ENCODE measurements around the gene CAMK2D.
"Not testable (repeated sequence)": the region's sequence is repeated elsewhere in the genome, so short reads cannot be mapped to it uniquely, and the experiment has no call there.

The CAMK2D gene

DNA sequence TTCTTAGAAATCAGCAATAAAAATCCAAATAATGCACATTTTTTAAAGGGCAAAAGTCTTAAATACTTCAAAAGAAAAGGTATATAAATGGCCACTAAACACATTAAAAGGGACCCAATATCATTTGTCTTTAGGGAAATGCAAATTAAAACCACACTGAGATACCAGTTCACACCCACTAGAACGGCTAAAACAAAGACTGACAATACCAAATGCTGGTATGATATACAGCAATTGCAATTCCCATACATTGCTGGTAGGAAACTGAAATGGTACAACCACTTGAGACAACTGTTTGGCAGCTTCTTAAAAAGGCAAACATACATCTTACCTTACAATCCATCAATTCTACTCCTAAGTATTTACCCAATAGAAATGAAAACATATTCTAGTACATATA is 33.7 kb downstream of the CAMK2D start:
- Histone ChIP-seq H3K9ac (ENCODE audit: low read depth, low read length) (no peak overlapping the region), H3K4me2 (ENCODE audit: low read length) (no peak overlapping the region), H3K4me1 (ENCODE audit: control insufficient read depth, insufficient read depth, low read length) (no peaks in the 10 kb centered on the region), H3K36me3 (ENCODE audit: insufficient read depth, low read length) (no peaks in the 10 kb centered on the region), H3K27me3 (ENCODE audit: control insufficient read depth, insufficient read depth, low read length) (no peaks in the 10 kb centered on the region), H3K4me3 (ENCODE audit: low read length) (no peak overlapping the region), H3K9me3 (replicated peaks; ENCODE audit: low read length) (no peaks in the 10 kb centered on the region)

DNA sequence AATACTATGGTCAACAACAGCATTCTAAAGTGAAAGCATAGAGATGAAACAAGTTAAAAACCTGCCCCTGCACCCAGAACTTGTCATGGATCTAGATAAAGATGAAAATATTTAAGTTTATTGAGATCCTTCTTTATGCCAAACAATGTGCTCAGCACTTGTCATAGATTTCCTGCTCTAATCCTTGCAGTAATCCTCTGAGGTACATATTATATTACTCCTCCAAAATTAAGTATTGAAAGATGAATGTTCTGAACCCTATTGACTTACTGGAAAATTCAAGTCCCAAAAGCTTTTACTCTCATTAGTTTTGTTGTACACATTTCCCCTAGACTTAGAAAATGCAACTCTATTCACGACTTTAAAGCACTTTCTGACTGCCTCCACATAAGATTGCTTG is 35.6 kb downstream of the CAMK2D start:
- no peak overlapping the region for H3K9ac ChIP-seq (ENCODE audit: low read depth, low read length)
- no peak overlapping the region for H3K4me3 ChIP-seq (ENCODE audit: low read length)
- no peaks in the 10 kb centered on the region for H3K27me3 ChIP-seq (ENCODE audit: control insufficient read depth, insufficient read depth, low read length)
- H3K4me1 ChIP-seq (ENCODE audit: control insufficient read depth, insufficient read depth, low read length) = no peaks in the 10 kb centered on the region
- no peaks in the 10 kb centered on the region for H3K36me3 ChIP-seq (ENCODE audit: insufficient read depth, low read length)
- H3K9me3 ChIP-seq (replicated peaks; ENCODE audit: low read length) = no peaks in the 10 kb centered on the region
- no peak overlapping the region for H3K4me2 ChIP-seq (ENCODE audit: low read length)

DNA sequence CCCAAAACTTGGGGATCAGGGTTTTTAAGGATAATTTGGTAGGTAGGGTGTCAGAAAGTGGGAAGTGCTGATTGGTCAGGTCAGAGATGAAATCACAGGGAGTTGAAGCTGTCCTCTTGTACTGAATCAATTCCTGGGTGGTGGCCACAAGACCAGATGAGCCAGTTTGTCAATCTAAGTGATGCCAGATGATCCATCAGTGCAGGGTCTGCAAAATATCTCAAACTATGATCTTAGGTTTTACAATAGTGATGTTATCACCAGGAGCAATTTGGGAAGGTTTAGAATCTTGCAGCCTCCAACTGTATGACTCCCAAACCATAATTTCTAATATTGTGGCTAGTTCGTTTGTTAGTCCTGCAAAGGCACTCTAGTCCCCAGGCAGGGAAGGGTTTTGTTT is 43.3 kb downstream of the CAMK2D start:
- H3K9me3 ChIP-seq (replicated peaks; ENCODE audit: low read length) = no peaks in the 10 kb centered on the region
- H3K4me2 ChIP-seq (ENCODE audit: low read length) = no peak overlapping the region
- no peak overlapping the region for H3K9ac ChIP-seq (ENCODE audit: low read depth, low read length)
- H3K27me3 ChIP-seq (ENCODE audit: control insufficient read depth, insufficient read depth, low read length) = no peaks in the 10 kb centered on the region
- no peaks in the 10 kb centered on the region for H3K4me1 ChIP-seq (ENCODE audit: control insufficient read depth, insufficient read depth, low read length)
- no peaks in the 10 kb centered on the region for H3K36me3 ChIP-seq (ENCODE audit: insufficient read depth, low read length)
- H3K4me3 ChIP-seq (ENCODE audit: low read length) = no peak overlapping the region

- Histone ChIP-seq H3K4me1 (ENCODE audit: control insufficient read depth, insufficient read depth, low read length) (peaks cover 9% of the 10 kb centered on the region), H3K36me3 (ENCODE audit: insufficient read depth, low read length) (no peaks in the 10 kb centered on the region), H3K27me3 (ENCODE audit: control insufficient read depth, insufficient read depth, low read length) (no peaks in the 10 kb centered on the region), H3K9ac (ENCODE audit: low read depth, low read length) (no peak overlapping the region), H3K4me2 (ENCODE audit: low read length) (no peak overlapping the region), H3K9me3 (replicated peaks; ENCODE audit: low read length) (no peaks in the 10 kb centered on the region), H3K4me3 (ENCODE audit: low read length) (no peak overlapping the region)
Measured at GRCh38 chr4:113711883-113712662, 49.5 kb downstream of the CAMK2D start.

GRCh38 chr4:113708250-113708649 is 53.3 kb downstream of the CAMK2D start:
- Histone ChIP-seq H3K9ac (ENCODE audit: low read depth, low read length) (no peak overlapping the region), H3K27me3 (ENCODE audit: control insufficient read depth, insufficient read depth, low read length) (no peaks in the 10 kb centered on the region)

DNA sequence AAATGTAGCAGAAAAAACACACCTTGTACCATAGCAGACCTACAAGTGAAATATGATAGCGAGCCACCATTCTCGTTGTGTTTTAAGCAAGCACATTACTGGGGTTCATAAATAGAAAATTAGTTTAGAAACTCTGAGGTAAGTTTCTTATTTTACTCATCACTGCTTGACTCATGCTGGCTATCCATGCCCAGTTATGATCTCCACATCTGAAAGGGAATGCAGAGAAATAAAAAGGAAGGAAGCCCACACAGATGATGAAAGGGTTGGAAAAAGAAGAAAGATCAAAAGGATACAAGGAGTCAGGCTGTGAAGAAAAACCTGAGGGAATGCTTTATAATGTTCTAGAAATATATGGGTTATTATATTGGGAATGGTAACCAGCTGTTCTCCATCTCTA is 54.5 kb downstream of the CAMK2D start:
- H3K27me3 ChIP-seq (ENCODE audit: control insufficient read depth, insufficient read depth, low read length) = no peaks in the 10 kb centered on the region
- no peaks in the 10 kb centered on the region for H3K9me3 ChIP-seq (replicated peaks; ENCODE audit: low read length)
- H3K36me3 ChIP-seq (ENCODE audit: insufficient read depth, low read length) = no peaks in the 10 kb centered on the region
- no peak overlapping the region for H3K4me2 ChIP-seq (ENCODE audit: low read length)
- no peak overlapping the region for H3K4me3 ChIP-seq (ENCODE audit: low read length)
- H3K9ac ChIP-seq (ENCODE audit: low read depth, low read length) = no peak overlapping the region
- peaks cover 20% of the 10 kb centered on the region for H3K4me1 ChIP-seq (ENCODE audit: control insufficient read depth, insufficient read depth, low read length)

More at GRCh38 chr4:113708250-113708649, 53.3 kb downstream of the CAMK2D start:
- H3K4me1 ChIP-seq (ENCODE audit: control insufficient read depth, insufficient read depth, low read length) = peaks cover 15% of the 10 kb centered on the region
- H3K4me2 ChIP-seq (ENCODE audit: low read length) = no peak overlapping the region
- no peaks in the 10 kb centered on the region for H3K9me3 ChIP-seq (replicated peaks; ENCODE audit: low read length)
- no peak overlapping the region for H3K4me3 ChIP-seq (ENCODE audit: low read length)
- no peaks in the 10 kb centered on the region for H3K36me3 ChIP-seq (ENCODE audit: insufficient read depth, low read length)

- not testable (repeated sequence) for H3K9ac ChIP-seq (ENCODE audit: low read depth, low read length); H3K27me3 ChIP-seq (ENCODE audit: control insufficient read depth, insufficient read depth, low read length); H3K36me3 ChIP-seq (ENCODE audit: insufficient read depth, low read length); H3K9me3 ChIP-seq (replicated peaks; ENCODE audit: low read length); H3K4me3 ChIP-seq (ENCODE audit: low read length); H3K4me2 ChIP-seq (ENCODE audit: low read length)
- H3K4me1 ChIP-seq (ENCODE audit: control insufficient read depth, insufficient read depth, low read length) = peaks cover 27% of the 10 kb centered on the region
Measured at GRCh38 chr4:113705097-113705496, 56.4 kb downstream of the CAMK2D start.

DNA sequence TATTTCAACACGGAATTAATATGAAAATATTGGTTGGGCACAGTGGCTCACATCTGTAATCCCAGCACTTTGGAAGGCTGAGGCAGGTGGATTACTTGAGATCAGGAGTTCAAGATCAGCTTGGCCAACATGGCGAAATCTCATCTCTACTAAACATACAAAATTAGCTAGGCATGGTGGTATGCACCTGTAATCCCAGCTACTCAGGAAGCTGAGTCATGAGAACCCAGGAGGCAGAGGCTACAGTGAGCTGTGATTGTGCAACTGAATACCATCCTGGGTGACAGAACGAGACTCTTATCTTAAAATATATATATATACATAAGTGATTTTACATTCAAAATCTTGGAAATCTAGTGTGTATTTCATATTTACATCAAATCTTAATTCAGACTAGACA is 58.9 kb downstream of the CAMK2D start:
- peaks cover 31% of the 10 kb centered on the region for H3K4me1 ChIP-seq (ENCODE audit: control insufficient read depth, insufficient read depth, low read length)
- not testable (repeated sequence) for H3K27me3 ChIP-seq (ENCODE audit: control insufficient read depth, insufficient read depth, low read length)

DNA sequence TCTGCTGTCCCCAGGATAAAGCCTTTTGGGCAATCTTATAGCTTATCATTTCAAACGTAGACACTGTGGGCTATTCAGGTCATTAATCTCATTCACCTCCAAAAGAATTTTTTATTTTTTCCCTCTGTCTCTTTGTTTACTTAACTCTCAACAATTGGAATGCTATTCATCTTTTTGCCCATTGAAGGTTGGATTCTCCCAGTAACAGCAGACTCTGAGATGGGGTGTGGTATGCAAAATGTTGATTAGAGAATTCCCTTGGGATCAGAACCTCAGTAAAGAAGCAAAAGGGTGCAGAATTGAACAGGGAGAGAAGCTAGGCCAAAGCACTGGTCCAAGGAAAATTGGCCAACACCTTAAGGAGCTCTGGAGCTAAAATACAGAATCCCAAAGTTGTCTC is 60.4 kb downstream of the CAMK2D start:
- H3K4me2 ChIP-seq (ENCODE audit: low read length) = no peak overlapping the region
- H3K4me3 ChIP-seq (ENCODE audit: low read length) = no peak overlapping the region
- no peaks in the 10 kb centered on the region for H3K9me3 ChIP-seq (replicated peaks; ENCODE audit: low read length)
- no peaks in the 10 kb centered on the region for H3K27me3 ChIP-seq (ENCODE audit: control insufficient read depth, insufficient read depth, low read length)
- no peak overlapping the region for H3K9ac ChIP-seq (ENCODE audit: low read depth, low read length)
- peaks cover 23% of the 10 kb centered on the region for H3K4me1 ChIP-seq (ENCODE audit: control insufficient read depth, insufficient read depth, low read length)
- H3K36me3 ChIP-seq (ENCODE audit: insufficient read depth, low read length) = no peaks in the 10 kb centered on the region

More for the DNA sequence above, 58.9 kb downstream of the CAMK2D start:
- H3K36me3 ChIP-seq (ENCODE audit: insufficient read depth, low read length); H3K9me3 ChIP-seq (replicated peaks; ENCODE audit: low read length); H3K4me3 ChIP-seq (ENCODE audit: low read length); H3K9ac ChIP-seq (ENCODE audit: low read depth, low read length); H3K4me2 ChIP-seq (ENCODE audit: low read length): not testable (repeated sequence)

GRCh38 chr4:113700602-113701150 is 60.9 kb downstream of the CAMK2D start:
- Histone ChIP-seq H3K4me3 (ENCODE audit: low read length) (no peak overlapping the region), H3K9ac (ENCODE audit: low read depth, low read length) (no peak overlapping the region), H3K27me3 (ENCODE audit: control insufficient read depth, insufficient read depth, low read length) (no peaks in the 10 kb centered on the region), H3K4me1 (ENCODE audit: control insufficient read depth, insufficient read depth, low read length) (peaks cover 23% of the 10 kb centered on the region), H3K4me2 (ENCODE audit: low read length) (peak overlapping the region; percentile 48), H3K9me3 (replicated peaks; ENCODE audit: low read length) (no peaks in the 10 kb centered on the region), H3K36me3 (ENCODE audit: insufficient read depth, low read length) (no peaks in the 10 kb centered on the region)

- Histone ChIP-seq H3K27me3 (ENCODE audit: control insufficient read depth, insufficient read depth, low read length) (no peaks in the 10 kb centered on the region), H3K4me1 (ENCODE audit: control insufficient read depth, insufficient read depth, low read length) (peaks cover 23% of the 10 kb centered on the region), H3K36me3 (ENCODE audit: insufficient read depth, low read length) (no peaks in the 10 kb centered on the region), H3K9me3 (replicated peaks; ENCODE audit: low read length) (no peaks in the 10 kb centered on the region), H3K4me2 (ENCODE audit: low read length) (peak overlapping the region; percentile 48), H3K4me3 (ENCODE audit: low read length) (no peak overlapping the region), H3K9ac (ENCODE audit: low read depth, low read length) (peak overlapping the region; percentile 6)
Measured at GRCh38 chr4:113699772-113700171, 61.8 kb downstream of the CAMK2D start.

DNA sequence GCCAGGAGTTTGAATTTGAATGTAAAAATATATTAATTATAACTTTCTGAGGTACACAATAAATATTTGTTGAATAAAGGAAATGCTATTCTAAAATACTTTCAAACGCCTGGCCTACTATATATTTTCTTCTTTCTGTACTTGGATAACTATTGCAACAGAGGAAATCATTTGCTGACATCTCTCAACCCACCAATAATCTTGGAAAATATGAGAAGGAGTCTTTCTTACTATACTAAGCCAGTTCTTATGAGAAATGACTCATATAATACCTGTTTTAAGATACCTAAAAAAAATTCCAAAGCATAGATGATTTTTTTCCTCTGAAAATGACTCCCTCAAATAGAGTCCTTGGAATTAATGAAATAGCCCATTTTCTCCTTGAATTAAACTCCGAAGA is 64.1 kb downstream of the CAMK2D start:
- H3K4me1 ChIP-seq (ENCODE audit: control insufficient read depth, insufficient read depth, low read length) = peaks cover 26% of the 10 kb centered on the region
- H3K4me3 ChIP-seq (ENCODE audit: low read length) = no peak overlapping the region
- H3K36me3 ChIP-seq (ENCODE audit: insufficient read depth, low read length) = no peaks in the 10 kb centered on the region
- H3K27me3 ChIP-seq (ENCODE audit: control insufficient read depth, insufficient read depth, low read length) = no peaks in the 10 kb centered on the region
- no peak overlapping the region for H3K9ac ChIP-seq (ENCODE audit: low read depth, low read length)
- H3K4me2 ChIP-seq (ENCODE audit: low read length) = no peak overlapping the region
- no peaks in the 10 kb centered on the region for H3K9me3 ChIP-seq (replicated peaks; ENCODE audit: low read length)
